Iris pigment epithelial cell (primary cell): ENCODE results near the gene STPG3.

ENCODE experiments used
- DNase-seq: peaks from one replicate; pipeline ENCODE4 v3.0.0-alpha.2; 2011; ENCODE audit warnings: low read depth

STPG3 gene

GRCh38 chr9:137302449-137303150 is 51.5 kb downstream of the STPG3 start:
- peak; percentile 58 for DNase-seq
